Smooth muscle cell (in vitro differentiated cells): ENCODE measurements around the gene ABHD5. TPM values are rescaled to one million over a fixed set of nuclear protein-coding genes. Genes with fewer than 3 reads are reported as not detected.

ENCODE experiments used
- DNase-seq: peaks from one replicate; lab custom pipeline; 2025; ENCODE audit not compliant: unreplicated experiment; lab: John Stamatoyannopoulos, UW
- H2AFZ ChIP-seq: fragments of 200-600 bp; sonication (generic); 2 replicates; pipeline ENCODE4 v1.6.0; 2016; ENCODE audit warnings: antibody characterized with exemption, low read depth, mild to moderate bottlenecking
- H3F3A ChIP-seq: fragments of 200-600 bp; sonication (generic); 2 replicates; pipeline ENCODE4 v1.6.0; 2017; ENCODE audit warnings: antibody characterized with exemption, low read depth
- H3K27ac ChIP-seq: fragments of 200-600 bp; sonication (generic); 2 replicates; pipeline ENCODE4 v1.5.1; 2016; ENCODE audit warnings: low read depth, mild to moderate bottlenecking
- H3K27me3 ChIP-seq: fragments of 200-600 bp; sonication (generic); 2 replicates; pipeline ENCODE4 v1.6.1; 2016; ENCODE audit warnings: low read depth, mild to moderate bottlenecking
- H3K36me3 ChIP-seq: fragments of 200-600 bp; sonication (generic); 2 replicates; pipeline ENCODE4 v1.5.1; 2016; ENCODE audit warnings: low read depth
- H3K4me1 ChIP-seq: fragments of 200-600 bp; sonication (generic); 2 replicates; pipeline ENCODE4 v1.5.1; 2016; ENCODE audit warnings: low read depth
- H3K4me2 ChIP-seq: fragments of 200-600 bp; sonication (generic); 2 replicates; pipeline ENCODE4 v1.6.0; 2016; ENCODE audit warnings: mild to moderate bottlenecking
- H3K4me3 ChIP-seq: fragments of 200-600 bp; sonication (generic); 2 replicates; pipeline ENCODE4 v1.5.1; 2016; ENCODE audit warnings: mild to moderate bottlenecking
- H3K79me2 ChIP-seq: fragments of 200-600 bp; sonication (generic); 2 replicates; pipeline ENCODE4 v1.6.0; 2016; ENCODE audit warnings: low read depth, mild to moderate bottlenecking
- H3K9ac ChIP-seq: fragments of 200-600 bp; sonication (generic); 2 replicates; pipeline ENCODE4 v1.6.0; 2016; ENCODE audit warnings: low read depth
- H3K9me3 ChIP-seq: fragments of 200-600 bp; sonication (generic); replicated peaks from 2 replicates; pipeline ENCODE4 v1.5.1; 2016; ENCODE audit warnings: low read depth
- H4K20me1 ChIP-seq: fragments of 200-600 bp; sonication (generic); 2 replicates; pipeline ENCODE4 v1.6.0; 2016; ENCODE audit warnings: low read depth
- WGBS: methylation state at CpG from one replicate; pipeline ENCODE4 v1.1.7; 2016; ENCODE audit warnings: low lambda C conversion rate; 5-methylcytosine and 5-hydroxymethylcytosine counted together
- polyA plus RNA-seq: library from polyadenylated mRNA; unstranded; fragments of >200 nt; fragmentation: Nextera tagmentation; extraction: Ambion mirVana; gene quantifications from 2 replicates; pipeline ENCODE4 v1.2.1, GENCODE V29; 2016
- total RNA-seq: library from RNA; depleted of rRNA; stranded (reverse); fragments of >200 nt; gene quantifications from 2 replicates; pipeline ENCODE4 v1.2.3, GENCODE V29; 2014
- TF ChIP-seq, protein P1 (sequence below): fragments of 200-600 bp; sonication (generic); IDR thresholded peaks from 2 replicates; pipeline ENCODE4 v1.5.1; 2017; ENCODE audit warnings: borderline replicate concordance, mild to moderate bottlenecking, antibody characterized with exemption; ENCODE audit not compliant: insufficient read depth, poor library complexity, severe bottlenecking

ABHD5 gene
- total and polyA plus RNA-seq, 2 experiments from 2014 or later, result 8.6 to 9.3 TPM

DNA sequence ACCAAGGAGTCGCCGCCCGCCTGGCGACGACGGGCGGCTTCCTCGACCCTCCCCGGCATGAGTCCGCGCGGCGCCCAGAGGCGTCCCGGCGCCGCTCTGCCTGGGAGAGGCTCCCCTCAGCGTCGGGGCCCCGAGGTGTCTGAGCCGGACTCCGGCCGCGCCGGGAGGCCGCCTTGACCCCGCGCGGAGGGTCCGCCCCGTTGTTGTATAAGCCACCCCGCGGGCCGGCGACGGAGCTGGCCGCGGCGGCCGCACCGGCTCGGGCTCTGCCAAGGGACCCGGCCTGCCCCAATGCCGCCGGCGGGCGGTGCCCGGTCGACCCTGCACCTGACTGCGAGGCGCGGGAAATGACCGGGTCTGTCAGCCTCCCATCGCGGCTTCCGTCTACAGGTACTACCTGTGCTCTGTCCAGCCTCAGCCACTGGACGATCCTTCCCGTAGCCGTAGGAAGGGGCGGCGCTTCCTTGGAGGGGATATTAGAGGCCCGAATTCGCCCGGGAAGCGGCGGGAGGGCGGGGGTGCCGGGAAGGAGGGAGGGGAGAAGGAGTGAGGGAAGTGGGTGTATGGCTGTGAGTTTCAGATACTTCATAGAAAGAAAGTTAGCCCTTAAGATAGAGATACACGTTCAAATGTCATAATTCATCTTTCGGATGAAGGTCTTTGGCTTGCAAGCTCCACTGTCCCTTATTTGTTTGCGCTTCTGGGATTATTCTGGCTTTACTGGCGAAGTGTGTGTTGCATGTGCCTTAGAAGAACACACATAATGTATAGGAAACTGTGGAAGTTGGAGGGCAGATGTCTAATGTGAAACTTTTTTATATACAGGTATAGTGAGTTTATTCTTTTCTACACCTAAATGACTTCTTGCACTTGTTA, 620 bp downstream of the ABHD5 start:
- H3K9ac ChIP-seq, result peak overlapping the region; percentile 84
- no peaks in the 10 kb centered on the region for H4K20me1 ChIP-seq
- peak overlapping the region; percentile 98 for H3K4me2 ChIP-seq
- H3K4me3 ChIP-seq, result peak overlapping the region; percentile 95
- peaks cover 25% of the 10 kb centered on the region for H3K79me2 ChIP-seq
- H3K4me1 ChIP-seq, result peaks cover 12% of the 10 kb centered on the region
- 2% methylated on average over 61 of the region's 72 CpGs for WGBS
- H3K27me3 ChIP-seq, result no peaks in the 10 kb centered on the region
- H2AFZ ChIP-seq, result peak overlapping the region; percentile 100
- DNase-seq, result peak; percentile 42
- no peaks in the 10 kb centered on the region for H3K36me3 ChIP-seq
- TF ChIP-seq, protein P1, sequence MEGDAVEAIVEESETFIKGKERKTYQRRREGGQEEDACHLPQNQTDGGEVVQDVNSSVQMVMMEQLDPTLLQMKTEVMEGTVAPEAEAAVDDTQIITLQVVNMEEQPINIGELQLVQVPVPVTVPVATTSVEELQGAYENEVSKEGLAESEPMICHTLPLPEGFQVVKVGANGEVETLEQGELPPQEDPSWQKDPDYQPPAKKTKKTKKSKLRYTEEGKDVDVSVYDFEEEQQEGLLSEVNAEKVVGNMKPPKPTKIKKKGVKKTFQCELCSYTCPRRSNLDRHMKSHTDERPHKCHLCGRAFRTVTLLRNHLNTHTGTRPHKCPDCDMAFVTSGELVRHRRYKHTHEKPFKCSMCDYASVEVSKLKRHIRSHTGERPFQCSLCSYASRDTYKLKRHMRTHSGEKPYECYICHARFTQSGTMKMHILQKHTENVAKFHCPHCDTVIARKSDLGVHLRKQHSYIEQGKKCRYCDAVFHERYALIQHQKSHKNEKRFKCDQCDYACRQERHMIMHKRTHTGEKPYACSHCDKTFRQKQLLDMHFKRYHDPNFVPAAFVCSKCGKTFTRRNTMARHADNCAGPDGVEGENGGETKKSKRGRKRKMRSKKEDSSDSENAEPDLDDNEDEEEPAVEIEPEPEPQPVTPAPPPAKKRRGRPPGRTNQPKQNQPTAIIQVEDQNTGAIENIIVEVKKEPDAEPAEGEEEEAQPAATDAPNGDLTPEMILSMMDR, result no peak
- H3F3A ChIP-seq, result peaks cover 13% of the 10 kb centered on the region
- H3K9me3 ChIP-seq, result no peaks in the 10 kb centered on the region
- peak overlapping the region; percentile 59 for H3K27ac ChIP-seq

DNA sequence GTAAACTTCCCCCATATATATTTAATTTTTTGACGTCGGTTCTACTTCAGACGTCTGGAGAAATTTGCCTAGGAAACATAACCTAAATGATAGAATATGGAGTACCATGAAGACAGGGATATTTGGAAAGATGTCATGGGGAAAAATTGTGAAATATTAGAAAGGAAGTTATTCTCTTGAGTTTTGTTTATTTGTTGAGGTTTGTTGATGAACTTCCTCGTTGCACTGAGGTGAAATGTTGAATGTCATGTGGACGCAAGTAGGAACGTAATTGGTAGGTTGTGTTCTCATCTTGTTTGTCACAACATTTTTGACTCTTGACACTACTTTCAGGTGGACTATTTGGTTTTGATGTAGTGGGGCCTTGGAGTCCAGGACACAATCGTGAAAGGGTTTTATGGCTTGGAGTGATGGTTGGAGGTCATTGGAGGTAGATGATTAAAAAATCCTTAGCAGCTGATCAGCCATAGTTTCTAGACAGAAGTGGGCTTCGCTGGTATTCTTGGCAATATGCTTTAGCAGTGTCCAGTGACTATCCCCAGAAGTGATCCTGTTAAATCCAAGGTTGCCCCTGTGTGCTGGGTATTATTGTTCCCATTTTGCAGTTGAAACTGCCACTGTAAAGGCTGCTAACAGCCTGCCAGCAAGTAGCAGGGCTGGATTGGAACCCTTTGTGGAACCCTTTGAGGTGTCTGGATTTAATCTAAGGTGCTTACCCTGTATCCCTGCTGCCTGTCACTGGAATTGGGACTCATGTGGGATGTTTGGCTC, 1.5 kb downstream of the ABHD5 start:
- no peaks in the 10 kb centered on the region for H3K9me3 ChIP-seq
- TF ChIP-seq, protein P1, result no peak
- no peak overlapping the region for H2AFZ ChIP-seq
- peaks cover 14% of the 10 kb centered on the region for H3F3A ChIP-seq
- H3K79me2 ChIP-seq, result peaks cover 25% of the 10 kb centered on the region
- peaks cover 12% of the 10 kb centered on the region for H3K4me1 ChIP-seq
- H4K20me1 ChIP-seq, result no peaks in the 10 kb centered on the region
- no peaks in the 10 kb centered on the region for H3K27me3 ChIP-seq
- WGBS, result 78% methylated on average over 8 of the region's 8 CpGs
- H3K4me3 ChIP-seq, result peak overlapping the region; percentile 95
- H3K36me3 ChIP-seq, result no peaks in the 10 kb centered on the region
- peak overlapping the region; percentile 98 for H3K4me2 ChIP-seq
- DNase-seq, result no peak
- no peak overlapping the region for H3K9ac ChIP-seq
- peak overlapping the region; percentile 59 for H3K27ac ChIP-seq

GRCh38 chr3:43692971-43693370, 2.2 kb downstream of the ABHD5 start:
- TF ChIP-seq, protein P1, result no peak
- H3K4me3 ChIP-seq, result no peak overlapping the region
- H3K27ac ChIP-seq, result peak overlapping the region; percentile 54
- H3K9me3 ChIP-seq, result no peaks in the 10 kb centered on the region
- H3K36me3 ChIP-seq, result no peaks in the 10 kb centered on the region
- peaks cover 27% of the 10 kb centered on the region for H3K79me2 ChIP-seq
- H2AFZ ChIP-seq, result no peak overlapping the region
- H3K4me1 ChIP-seq, result peaks cover 12% of the 10 kb centered on the region
- H3K4me2 ChIP-seq, result peak overlapping the region; percentile 29
- peaks cover 2% of the 10 kb centered on the region for H4K20me1 ChIP-seq
- no peak for DNase-seq
- H3F3A ChIP-seq, result peaks cover 14% of the 10 kb centered on the region
- 46% methylated on average over 2 of the region's 2 CpGs for WGBS
- H3K9ac ChIP-seq, result no peak overlapping the region
- H3K27me3 ChIP-seq, result no peaks in the 10 kb centered on the region
